GM10847 (cell line): ENCODE results near the gene SETD1A.

Experiments used
- POLR2A ChIP-seq: IDR thresholded peaks from 2 replicates; pipeline ENCODE4 v1.6.1; 2011; ENCODE audit not compliant: insufficient read length; ENCODE audit errors: extremely low read depth

Gene SETD1A

GRCh38 chr16:30983289-30983889 is 25.8 kb downstream of the SETD1A start:
- TF ChIP-seq POLR2A, result no peak

- TF ChIP-seq POLR2A, result no peak
These were observed 26.5 kb downstream of the SETD1A start for GRCh38 chr16:30983898-30984610.

GRCh38 chr16:30984669-30985400 is 27.3 kb downstream of the SETD1A start, which contains the start of gene HSD3B7:
TSS of gene HSD3B7 (plus strand) at chr16:30985207. CDS start at chr16:30985659, 452 bp downstream.
- TF ChIP-seq POLR2A, result no peak

- no peak for TF ChIP-seq POLR2A
These were observed 28.0 kb downstream of the SETD1A start for GRCh38 chr16:30985401-30986128.

- no peak for TF ChIP-seq POLR2A
These were observed 28.8 kb downstream of the SETD1A start for GRCh38 chr16:30986129-30986991.

- no peak for TF ChIP-seq POLR2A
These were observed 30.1 kb downstream of the SETD1A start for GRCh38 chr16:30987581-30988190.

- no peak for TF ChIP-seq POLR2A
These were observed 32.0 kb downstream of the SETD1A start for GRCh38 chr16:30989469-30990047.

- no peak for TF ChIP-seq POLR2A
These were observed 32.6 kb downstream of the SETD1A start for GRCh38 chr16:30990105-30990504.

- no peak for TF ChIP-seq POLR2A
These were observed 33.5 kb downstream of the SETD1A start for GRCh38 chr16:30991052-30991451.

- TF ChIP-seq POLR2A, result no peak
These were observed 34.8 kb downstream of the SETD1A start for GRCh38 chr16:30992276-30992780.

GRCh38 chr16:30992931-30993816 is 35.6 kb downstream of the SETD1A start:
- no peak for TF ChIP-seq POLR2A

- TF ChIP-seq POLR2A, result no peak
These were observed 38.4 kb downstream of the SETD1A start for GRCh38 chr16:30995927-30996323.
